Epithelial cell of proximal tubule (primary cell): ENCODE data around the gene TECTA. TPM values are rescaled to one million over a fixed set of nuclear protein-coding genes. Genes with fewer than 3 reads are reported as not detected.
"Not testable (repeated sequence)": the region's sequence is repeated elsewhere in the genome, so short reads cannot be mapped to it uniquely, and the experiment has no call there.

Source experiments
- DNase-seq: peaks from one replicate; pipeline ENCODE4 v3.0.0-alpha.2; 2011; ENCODE audit warnings: low read depth
- H3K4me3 ChIP-seq: 2 replicates; pipeline ENCODE4 v1.5.1; 2011; ENCODE audit warnings: low read depth, mild to moderate bottlenecking, low read length
- total RNA-seq: library from RNA; depleted of rRNA; stranded (reverse); fragments of >200 nt; gene quantifications from 2 replicates; pipeline ENCODE4 v1.2.3, GENCODE V29; 2015
- TF ChIP-seq, protein P1 (sequence below): conservative IDR thresholded peaks from 2 replicates; pipeline ENCODE4 v1.5.1; 2012; ENCODE audit warnings: low read depth, mild to moderate bottlenecking, low read length

TECTA gene
- total RNA-seq, 1 donor from 2014 or later = 0.23 TPM

GRCh38 chr11:121161349-121161917 is 60.4 kb downstream of the TECTA start:
- TF ChIP-seq, protein P1, sequence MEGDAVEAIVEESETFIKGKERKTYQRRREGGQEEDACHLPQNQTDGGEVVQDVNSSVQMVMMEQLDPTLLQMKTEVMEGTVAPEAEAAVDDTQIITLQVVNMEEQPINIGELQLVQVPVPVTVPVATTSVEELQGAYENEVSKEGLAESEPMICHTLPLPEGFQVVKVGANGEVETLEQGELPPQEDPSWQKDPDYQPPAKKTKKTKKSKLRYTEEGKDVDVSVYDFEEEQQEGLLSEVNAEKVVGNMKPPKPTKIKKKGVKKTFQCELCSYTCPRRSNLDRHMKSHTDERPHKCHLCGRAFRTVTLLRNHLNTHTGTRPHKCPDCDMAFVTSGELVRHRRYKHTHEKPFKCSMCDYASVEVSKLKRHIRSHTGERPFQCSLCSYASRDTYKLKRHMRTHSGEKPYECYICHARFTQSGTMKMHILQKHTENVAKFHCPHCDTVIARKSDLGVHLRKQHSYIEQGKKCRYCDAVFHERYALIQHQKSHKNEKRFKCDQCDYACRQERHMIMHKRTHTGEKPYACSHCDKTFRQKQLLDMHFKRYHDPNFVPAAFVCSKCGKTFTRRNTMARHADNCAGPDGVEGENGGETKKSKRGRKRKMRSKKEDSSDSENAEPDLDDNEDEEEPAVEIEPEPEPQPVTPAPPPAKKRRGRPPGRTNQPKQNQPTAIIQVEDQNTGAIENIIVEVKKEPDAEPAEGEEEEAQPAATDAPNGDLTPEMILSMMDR = no peak
- DNase-seq = no peak
- H3K4me3 ChIP-seq = no peak overlapping the region

- DNase-seq = no peak
- H3K4me3 ChIP-seq = no peak overlapping the region
- TF ChIP-seq, protein P1 = no peak
These were observed 62.7 kb downstream of the TECTA start for GRCh38 chr11:121163658-121164308.

GRCh38 chr11:121177629-121178028 is 76.6 kb downstream of the TECTA start:
- not testable (repeated sequence) for H3K4me3 ChIP-seq, DNase-seq

DNA sequence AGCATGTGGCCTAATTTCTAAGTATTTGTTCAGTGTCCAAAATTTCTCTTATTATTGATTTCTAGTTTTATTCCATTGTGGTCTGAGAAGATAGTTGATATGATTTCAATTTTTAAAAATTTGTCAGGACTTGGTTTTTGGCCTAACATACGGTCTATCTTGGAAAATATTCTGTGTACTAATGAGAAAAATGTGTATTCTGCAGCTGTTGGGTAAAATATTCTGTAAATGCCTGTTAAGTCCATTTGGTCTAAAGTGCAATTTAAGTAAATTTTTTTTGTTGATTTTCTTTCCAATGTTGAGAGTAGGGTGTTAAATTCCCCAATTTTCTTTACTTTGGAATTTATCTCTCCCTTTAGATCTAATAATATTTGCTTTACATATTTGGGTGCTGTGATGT is 78.3 kb downstream of the TECTA start:
- TF ChIP-seq, protein P1 = no peak
- no peak for DNase-seq
- no peak overlapping the region for H3K4me3 ChIP-seq

DNA sequence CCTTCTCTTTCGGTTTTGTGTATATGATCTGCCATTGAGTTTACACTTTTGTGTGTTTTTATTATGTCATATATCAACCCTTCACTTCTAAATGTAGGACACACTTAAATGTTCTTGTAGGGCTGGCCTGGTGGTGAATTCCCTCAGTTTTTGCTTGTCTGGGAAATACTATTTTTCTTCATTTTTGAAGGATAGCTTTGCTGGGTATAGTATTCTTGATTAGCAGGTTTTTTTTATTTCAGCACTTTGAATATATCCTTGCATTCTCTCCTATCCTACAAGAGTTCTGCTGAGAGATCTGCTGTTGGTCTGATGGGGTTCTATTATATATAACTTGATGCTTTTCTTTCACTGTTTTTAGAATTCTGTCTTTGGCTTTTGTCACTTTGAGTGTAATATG is 79.1 kb downstream of the TECTA start:
- TF ChIP-seq, protein P1 = no peak
- DNase-seq = no peak
- H3K4me3 ChIP-seq = no peak overlapping the region

- TF ChIP-seq, protein P1 = no peak
- H3K4me3 ChIP-seq = no peak overlapping the region
- no peak for DNase-seq
These were observed 87.7 kb downstream of the TECTA start for GRCh38 chr11:121188776-121189175.

- TF ChIP-seq, protein P1 = no peak
- no peak overlapping the region for H3K4me3 ChIP-seq
- DNase-seq = no peak
These were observed 90.8 kb downstream of the TECTA start for GRCh38 chr11:121191818-121192217.
